Activated T-cell treated with anti-CD3 and anti-CD28 coated beads, Interleukin-2, amount 50 U/mL, for 48 hours (primary cell): ENCODE measurements around the gene PATL1.

ENCODE experiments used
- DNase-seq, 2 experiments: peaks; one replicate each; pipeline ENCODE4 v3.0.0-alpha.2; 2020

The PATL1 gene

GRCh38 chr11:59614277-59615119 lies 54.3 kb downstream of the PATL1 start:
- DNase-seq: no peak

- no peak for DNase-seq
These were observed 57.0 kb downstream of the PATL1 start for GRCh38 chr11:59611570-59612565.

- peak; percentile 34 to 45 for DNase-seq
These were observed 58.5 kb downstream of the PATL1 start for GRCh38 chr11:59610289-59610688.

GRCh38 chr11:59607703-59608454 lies 61.0 kb downstream of the PATL1 start:
- DNase-seq: no peak

- DNase-seq: no peak
These were observed 66.4 kb downstream of the PATL1 start for GRCh38 chr11:59602432-59602831.

GRCh38 chr11:59601788-59602187 lies 67.0 kb downstream of the PATL1 start:
- DNase-seq: no peak

GRCh38 chr11:59600636-59601035 lies 68.2 kb downstream of the PATL1 start:
- no peak for DNase-seq

GRCh38 chr11:59600234-59600633 lies 68.6 kb downstream of the PATL1 start:
- no peak for DNase-seq

- no peak for DNase-seq
These were observed 69.9 kb downstream of the PATL1 start for GRCh38 chr11:59598961-59599360.
